Activated naive CD4-positive, alpha-beta T cell treated with anti-CD3 and anti-CD28 coated beads, Interleukin-2, amount 10 ng/mL, durations not matched to agents 7 days and 5 days (primary cell): ENCODE data around the gene XCR1.

ENCODE experiments used
- CTCF ChIA-PET: fragments of 350-600 bp; sonication (Branson Sonifier 250); formaldehyde crosslinking; loops from one replicate; lab custom pipeline; 2021; ENCODE audit warnings: antibody characterized with exemption; lab: Charles Lee
- DNase-seq: peaks from one replicate; pipeline ENCODE4 v3.0.0-alpha.2; 2020
- H3K27ac Mint-ChIP-seq: one replicate; pipeline ENCODE4 v1.8.0; 2021; ENCODE audit warnings: mild to moderate bottlenecking, moderate library complexity, mixed read lengths
- H3K27me3 Mint-ChIP-seq: one replicate; pipeline ENCODE4 v1.8.0; 2021; ENCODE audit warnings: mild to moderate bottlenecking, mixed read lengths
- H3K36me3 Mint-ChIP-seq: one replicate; pipeline ENCODE4 v1.8.0; 2021; ENCODE audit warnings: mixed read lengths
- H3K4me1 Mint-ChIP-seq: one replicate; pipeline ENCODE4 v1.8.0; 2021; ENCODE audit warnings: mixed read lengths
- H3K4me3 Mint-ChIP-seq: one replicate; pipeline ENCODE4 v1.8.0; 2021; ENCODE audit warnings: mild to moderate bottlenecking, moderate library complexity, mixed read lengths
- H3K9me3 Mint-ChIP-seq: one replicate; pipeline ENCODE4 v1.8.0; 2021; ENCODE audit warnings: mixed read lengths

The XCR1 gene

DNA sequence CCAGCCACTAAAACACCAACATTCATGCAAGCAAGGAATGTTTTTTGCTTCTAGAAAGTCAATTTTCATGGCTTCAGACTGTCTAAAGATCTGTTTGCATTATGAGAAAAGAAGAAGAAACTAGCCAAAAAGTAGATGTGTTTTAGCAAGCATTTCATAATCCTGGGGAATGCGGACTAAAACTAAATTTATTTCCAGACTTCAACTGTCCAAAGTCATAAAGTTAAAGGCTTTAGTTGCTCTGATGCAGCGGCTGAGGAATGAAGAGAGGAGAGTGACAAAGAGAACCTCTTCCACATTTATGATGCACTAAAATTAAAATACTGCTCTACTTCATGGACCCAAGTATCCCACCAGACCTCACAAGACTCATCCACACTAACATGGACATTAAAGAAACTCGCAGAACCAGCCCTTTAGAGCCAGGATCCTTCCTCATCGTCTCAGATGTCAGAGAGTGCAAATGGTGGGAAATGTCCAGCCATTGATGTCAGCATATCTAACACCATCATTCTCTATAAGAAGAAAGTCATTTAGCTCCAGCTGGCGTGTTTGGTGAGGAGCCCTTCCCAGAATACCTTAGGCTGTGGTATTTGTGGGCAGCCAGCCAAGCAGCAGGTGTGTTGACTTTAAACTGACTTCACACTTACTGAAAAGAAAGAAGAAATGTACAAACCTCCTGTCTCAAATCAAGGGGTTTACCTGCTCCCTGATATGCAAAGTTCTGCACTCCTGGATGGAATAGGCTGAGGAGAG is 49.1 kb downstream of the XCR1 start:
- CTCF ChIA-PET: interaction anchor here (0.8 to 2.1 kb wide), 3 partner anchors 16 to 100 kb away, joined by 3 to 8 read pairs (median 3); no protein-coding TSS in a partner anchor

DNA sequence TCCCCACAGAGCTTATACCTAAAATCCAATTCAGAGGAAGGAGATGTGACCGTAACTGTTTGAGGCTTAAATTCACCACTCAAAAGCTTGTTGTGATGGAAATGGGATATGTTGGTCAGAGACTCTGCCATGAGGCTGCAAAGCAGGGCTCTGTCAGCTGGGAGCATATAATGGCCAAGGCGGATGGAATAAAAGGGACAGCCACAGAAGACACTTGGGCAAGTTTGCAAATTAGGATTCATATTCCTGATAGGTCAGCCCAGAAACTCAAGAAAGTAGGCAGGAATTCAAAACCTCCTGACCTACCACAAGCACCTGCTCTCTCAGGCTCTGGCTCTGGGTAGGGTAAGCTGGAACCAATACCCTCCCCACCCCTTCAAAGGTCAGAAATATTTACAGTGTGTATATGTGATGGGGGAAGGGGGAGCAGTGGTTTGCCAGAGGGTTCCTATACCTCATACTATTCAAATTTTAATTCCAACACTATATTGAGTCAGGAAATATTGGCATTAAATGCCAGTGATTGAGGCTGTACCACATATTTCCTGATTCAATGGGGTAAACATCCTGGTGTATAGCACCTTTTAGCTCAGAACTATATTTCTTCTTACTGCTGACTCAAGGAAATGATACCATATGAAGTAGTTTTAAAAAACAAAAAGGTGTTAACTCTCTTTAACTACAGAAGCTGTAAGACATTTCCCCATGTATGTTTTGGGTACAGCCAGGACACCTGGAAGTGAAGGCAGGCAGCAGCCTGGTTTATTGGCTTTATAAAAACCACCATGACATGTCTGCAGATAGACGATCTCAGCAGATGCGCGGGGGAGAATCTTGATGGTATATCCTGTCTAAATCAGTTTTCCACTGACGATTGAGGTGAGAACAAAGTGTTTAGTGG is 50.8 kb downstream of the XCR1 start:
- Mint-ChIP-seq H3K9me3 (no peaks in the 10 kb centered on the region), H3K4me3 (peak overlapping the region; percentile 11), H3K27me3 (no peaks in the 10 kb centered on the region), H3K4me1 (peaks cover 90% of the 10 kb centered on the region), H3K27ac (peak overlapping the region; percentile 90), H3K36me3 (peaks cover 82% of the 10 kb centered on the region)
- CTCF ChIA-PET: interaction anchor here (1.2 to 2.4 kb wide), 4 partner anchors 14 to 402 kb away, joined by 3 to 8 read pairs (median 6); no protein-coding TSS in a partner anchor
- peak; percentile 47 for DNase-seq

More for the DNA sequence above, 49.1 kb downstream of the XCR1 start:
- H3K4me1 Mint-ChIP-seq: peaks cover 79% of the 10 kb centered on the region
- H3K9me3 Mint-ChIP-seq: no peaks in the 10 kb centered on the region
- peaks cover 82% of the 10 kb centered on the region for H3K36me3 Mint-ChIP-seq
- H3K4me3 Mint-ChIP-seq: peak overlapping the region; percentile 32
- DNase-seq: peak; percentile 80
- H3K27me3 Mint-ChIP-seq: no peaks in the 10 kb centered on the region
- H3K27ac Mint-ChIP-seq: peak overlapping the region; percentile 93

DNA sequence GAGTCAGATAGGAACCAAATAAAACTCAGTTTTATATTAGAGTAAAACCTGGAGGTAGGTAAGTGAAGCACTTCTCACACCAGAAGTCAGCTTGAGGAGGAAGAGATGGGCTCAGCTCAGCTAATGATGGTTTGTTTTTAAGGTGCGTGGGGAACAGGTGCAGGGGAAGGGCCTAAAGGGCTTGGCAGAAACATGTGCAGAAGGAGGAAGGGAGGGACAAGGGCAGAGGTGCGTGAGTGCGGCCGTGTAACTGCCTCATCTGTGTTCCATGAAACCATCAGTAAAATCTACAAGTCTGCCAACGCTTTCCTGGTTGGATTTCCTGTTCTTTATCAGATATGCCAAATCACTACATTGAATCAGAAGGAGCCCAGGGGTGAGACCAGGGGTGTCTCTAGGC is 51.6 kb downstream of the XCR1 start:
- Mint-ChIP-seq H3K4me3 (no peak overlapping the region), H3K27me3 (no peaks in the 10 kb centered on the region), H3K27ac (peak overlapping the region; percentile 90), H3K4me1 (peaks cover 88% of the 10 kb centered on the region), H3K9me3 (no peaks in the 10 kb centered on the region), H3K36me3 (peaks cover 82% of the 10 kb centered on the region)
- no peak for DNase-seq
- CTCF ChIA-PET: interaction anchor here (1.2 to 2.4 kb wide), 4 partner anchors 13 to 403 kb away, joined by 3 to 8 read pairs (median 6); no protein-coding TSS in a partner anchor

DNA sequence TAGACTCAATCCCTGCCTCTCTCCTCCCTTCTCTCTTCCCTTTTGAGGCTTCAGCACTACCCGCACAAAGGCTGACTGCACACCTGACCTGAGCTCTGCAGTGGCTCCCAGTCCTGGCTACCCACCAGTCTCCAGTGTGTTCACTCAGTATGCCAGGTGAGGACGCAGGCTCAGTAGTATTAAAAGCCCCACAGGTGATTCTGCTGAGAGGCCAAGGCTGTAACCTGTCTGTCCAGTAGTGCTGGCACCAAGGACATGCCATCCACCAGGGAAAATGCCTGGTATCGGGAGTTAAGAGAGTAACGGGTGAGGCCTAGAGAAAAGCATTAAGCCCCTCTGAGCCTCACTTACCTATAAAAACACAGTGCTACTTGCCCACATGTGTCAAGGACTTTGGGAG is 52.6 kb downstream of the XCR1 start:
- peaks cover 80% of the 10 kb centered on the region for H3K4me1 Mint-ChIP-seq
- no peak overlapping the region for H3K4me3 Mint-ChIP-seq
- CTCF ChIA-PET: interaction anchor here (1.3 to 2.4 kb wide), 2 partner anchors 24 to 31 kb away, joined by 3 to 7 read pairs; partner anchors contain the start of gene CXCR6
- no peaks in the 10 kb centered on the region for H3K27me3 Mint-ChIP-seq
- H3K36me3 Mint-ChIP-seq: peaks cover 81% of the 10 kb centered on the region
- H3K27ac Mint-ChIP-seq: no peak overlapping the region
- no peak for DNase-seq
- H3K9me3 Mint-ChIP-seq: no peaks in the 10 kb centered on the region

DNA sequence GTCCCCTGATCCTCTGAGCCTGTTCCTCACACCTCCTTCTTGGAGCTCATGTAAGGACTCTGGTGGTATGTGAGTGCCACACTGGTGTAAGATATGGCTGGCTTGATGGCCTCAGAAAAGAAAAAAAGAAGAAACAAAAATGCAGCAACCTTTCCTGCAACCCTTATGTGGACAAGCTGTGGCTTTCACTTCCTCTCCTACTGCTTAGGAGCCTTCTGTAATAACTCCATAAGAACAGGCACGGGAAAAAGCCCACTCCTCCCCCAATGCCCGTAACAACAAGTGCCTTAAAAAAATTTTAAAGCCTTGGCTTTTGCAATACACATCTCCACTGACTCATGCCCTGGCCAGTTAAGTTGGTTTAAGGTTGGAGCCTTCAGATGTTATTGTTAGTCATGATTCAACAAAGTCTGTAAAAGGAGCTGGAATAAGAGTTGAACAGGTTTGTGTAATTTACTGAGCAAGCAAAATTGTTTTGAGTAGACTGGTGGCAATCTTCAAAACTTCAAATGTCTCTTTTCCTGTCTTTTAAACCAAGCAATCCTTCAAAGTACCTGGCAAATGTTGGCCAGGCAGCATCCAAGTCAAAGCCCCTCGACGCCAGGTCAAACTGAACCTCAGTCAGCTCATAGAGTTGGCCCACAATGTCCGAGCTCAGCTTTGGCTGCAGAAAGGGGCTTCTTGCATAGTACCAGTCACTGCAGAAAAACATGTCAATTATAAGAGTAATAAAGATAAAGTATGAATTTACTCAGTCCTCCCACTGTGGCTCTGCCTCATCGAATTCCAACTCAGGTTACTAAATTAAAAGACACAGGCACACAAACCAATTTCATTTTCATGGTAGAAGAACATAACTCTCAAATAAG is 54.5 kb downstream of the XCR1 start:
- no peak for DNase-seq
- Mint-ChIP-seq H3K36me3 (peaks cover 83% of the 10 kb centered on the region), H3K27me3 (no peaks in the 10 kb centered on the region), H3K27ac (peak overlapping the region; percentile 79), H3K9me3 (no peaks in the 10 kb centered on the region), H3K4me3 (no peak overlapping the region), H3K4me1 (peaks cover 66% of the 10 kb centered on the region)
- CTCF ChIA-PET: interaction anchor here (0.7 to 1.5 kb wide), 5 partner anchors 9 to 122 kb away, joined by 3 to 5 read pairs (median 3); partner anchors contain the start of gene CXCR6

DNA sequence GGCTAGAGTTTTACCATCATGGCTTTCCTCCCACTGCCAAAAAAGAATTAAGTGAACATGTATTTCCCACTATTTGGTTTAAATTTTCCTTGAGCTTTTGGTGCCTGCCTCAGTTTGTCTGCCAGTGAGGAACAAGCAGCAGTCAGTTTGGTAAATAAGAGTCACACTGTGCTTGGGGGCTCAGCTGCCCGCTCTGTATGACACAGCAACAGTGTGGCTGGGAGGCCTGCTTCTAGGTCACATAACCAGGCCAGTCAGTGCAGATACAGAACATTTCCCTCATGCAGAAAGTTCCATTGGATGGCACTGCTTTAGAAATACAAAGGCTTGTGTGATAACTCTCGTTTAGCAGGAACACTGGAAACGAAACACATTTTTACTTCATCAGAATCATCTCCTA is 57.3 kb downstream of the XCR1 start:
- no peak overlapping the region for H3K27ac Mint-ChIP-seq
- peaks cover 86% of the 10 kb centered on the region for H3K36me3 Mint-ChIP-seq
- CTCF ChIA-PET: interaction anchor here (1.3 kb wide), 1 partner anchor 10 kb away, joined by 4 read pairs; no protein-coding TSS in a partner anchor
- H3K4me1 Mint-ChIP-seq: peaks cover 67% of the 10 kb centered on the region
- no peak overlapping the region for H3K4me3 Mint-ChIP-seq
- H3K9me3 Mint-ChIP-seq: no peaks in the 10 kb centered on the region
- H3K27me3 Mint-ChIP-seq: no peaks in the 10 kb centered on the region
- no peak for DNase-seq

DNA sequence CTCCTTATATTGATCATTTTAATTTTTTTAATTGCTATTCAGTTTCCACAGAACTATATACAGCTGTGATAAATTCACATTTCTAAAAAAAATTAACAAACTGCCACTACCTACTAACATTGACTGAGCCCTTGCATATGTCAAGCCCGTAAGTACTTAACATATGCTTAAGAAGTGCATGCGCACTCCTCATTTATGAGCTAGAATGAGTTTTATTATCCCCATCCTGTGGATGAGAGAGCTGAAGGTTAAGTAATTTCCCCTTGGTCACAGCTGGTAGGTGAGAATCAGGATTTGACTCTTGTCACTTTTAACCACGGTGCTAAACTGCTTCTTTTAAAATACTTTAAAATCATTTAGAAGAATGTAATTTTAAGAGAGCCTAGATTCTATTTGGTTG is 58.2 kb downstream of the XCR1 start:
- Mint-ChIP-seq H3K27ac (no peak overlapping the region), H3K27me3 (no peaks in the 10 kb centered on the region), H3K9me3 (no peaks in the 10 kb centered on the region), H3K36me3 (peaks cover 86% of the 10 kb centered on the region), H3K4me3 (no peak overlapping the region), H3K4me1 (peaks cover 67% of the 10 kb centered on the region)
- DNase-seq: no peak
- CTCF ChIA-PET: interaction anchor here (0.9 to 1.4 kb wide), 4 partner anchors 11 to 109 kb away, joined by 4 to 6 read pairs (median 5); partner anchors contain the start of genes CXCR6 and FYCO1

DNA sequence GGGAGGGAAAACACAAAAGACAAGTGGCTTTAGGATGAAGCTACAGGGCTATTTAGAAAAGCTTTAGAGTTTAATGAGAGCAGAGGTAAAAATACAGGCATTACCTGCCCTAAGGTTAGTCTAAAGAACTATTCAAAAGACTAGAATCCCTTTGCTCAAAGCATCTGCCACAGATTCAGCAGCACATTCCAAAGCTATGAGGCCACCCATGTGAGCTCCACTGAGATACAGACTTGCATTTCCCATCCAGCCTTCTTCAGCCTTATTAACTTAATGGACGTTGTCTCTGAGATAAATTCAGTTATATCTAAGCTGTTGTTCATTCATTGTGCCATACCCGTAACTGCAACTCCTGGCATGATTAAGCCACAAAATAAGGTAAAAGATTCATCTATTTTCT is 58.6 kb downstream of the XCR1 start:
- Mint-ChIP-seq H3K27ac (no peak overlapping the region), H3K4me3 (no peak overlapping the region), H3K4me1 (peaks cover 71% of the 10 kb centered on the region), H3K36me3 (peaks cover 89% of the 10 kb centered on the region), H3K27me3 (no peaks in the 10 kb centered on the region), H3K9me3 (no peaks in the 10 kb centered on the region)
- DNase-seq: no peak
- CTCF ChIA-PET: interaction anchor here (0.9 to 1.4 kb wide), 4 partner anchors 12 to 110 kb away, joined by 4 to 6 read pairs (median 5); partner anchors contain the start of genes CXCR6 and FYCO1

DNA sequence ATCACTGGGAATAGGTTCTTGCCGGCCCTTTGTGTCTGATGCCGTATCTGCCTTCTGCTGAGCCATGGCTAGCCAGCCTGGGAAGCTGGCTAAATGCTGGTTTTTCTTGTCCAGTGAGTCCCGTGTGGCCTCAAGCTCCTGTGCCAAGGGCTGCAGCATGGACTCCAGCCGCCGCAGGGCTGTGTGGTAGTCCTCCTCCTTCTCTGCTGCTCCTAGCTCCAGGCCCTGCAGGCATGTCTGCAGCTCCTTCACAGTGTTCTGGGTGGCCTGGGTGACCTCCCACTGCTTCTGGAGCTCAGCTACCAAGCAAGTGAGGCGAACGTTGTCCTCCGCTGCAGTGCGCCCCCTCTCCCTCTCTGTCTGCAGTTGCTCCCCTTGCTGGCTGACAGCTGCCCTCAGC is 59.1 kb downstream of the XCR1 start:
- H3K9me3 Mint-ChIP-seq: no peaks in the 10 kb centered on the region
- no peak for DNase-seq
- H3K36me3 Mint-ChIP-seq: peaks cover 88% of the 10 kb centered on the region
- H3K27ac Mint-ChIP-seq: no peak overlapping the region
- no peaks in the 10 kb centered on the region for H3K27me3 Mint-ChIP-seq
- CTCF ChIA-PET: interaction anchor here (0.9 to 1.6 kb wide), 5 partner anchors 9 to 110 kb away, joined by 4 to 6 read pairs (median 5); partner anchors contain the start of gene FYCO1
- H3K4me3 Mint-ChIP-seq: no peak overlapping the region
- peaks cover 72% of the 10 kb centered on the region for H3K4me1 Mint-ChIP-seq

DNA sequence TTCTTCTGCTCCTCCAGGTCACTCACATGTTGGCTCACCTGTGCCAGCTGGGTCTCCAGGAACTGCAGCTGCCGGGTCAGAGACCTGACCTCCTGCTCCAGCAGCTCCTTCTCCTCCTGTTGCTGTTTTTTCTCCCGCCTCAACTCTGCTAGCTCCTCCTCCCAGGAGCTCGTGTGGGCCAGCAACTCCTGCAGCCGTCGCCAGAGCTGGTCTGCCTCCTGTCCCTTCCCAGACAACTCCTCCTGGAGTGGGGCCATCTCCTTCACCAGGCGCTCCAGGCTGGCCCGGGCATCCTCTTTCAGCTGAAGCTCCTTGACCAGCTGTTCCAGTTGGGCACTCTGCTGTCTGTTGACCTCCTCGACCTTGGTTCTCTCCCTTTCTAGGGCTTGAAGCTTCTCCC is 59.6 kb downstream of the XCR1 start:
- peaks cover 88% of the 10 kb centered on the region for H3K36me3 Mint-ChIP-seq
- H3K27ac Mint-ChIP-seq: peak overlapping the region; percentile 78
- DNase-seq: no peak
- no peaks in the 10 kb centered on the region for H3K9me3 Mint-ChIP-seq
- CTCF ChIA-PET: interaction anchor here (0.9 to 1.6 kb wide), 4 partner anchors 9 to 29 kb away, joined by 4 to 5 read pairs (median 4); partner anchors contain the start of gene FYCO1
- H3K27me3 Mint-ChIP-seq: no peaks in the 10 kb centered on the region
- peaks cover 72% of the 10 kb centered on the region for H3K4me1 Mint-ChIP-seq
- no peak overlapping the region for H3K4me3 Mint-ChIP-seq
